ENCODE measurements around the gene AGO3.
"Not testable (repeated sequence)": the region's sequence is repeated elsewhere in the genome, so short reads cannot be mapped to it uniquely, and the experiment has no call there.

Gene AGO3

DNA sequence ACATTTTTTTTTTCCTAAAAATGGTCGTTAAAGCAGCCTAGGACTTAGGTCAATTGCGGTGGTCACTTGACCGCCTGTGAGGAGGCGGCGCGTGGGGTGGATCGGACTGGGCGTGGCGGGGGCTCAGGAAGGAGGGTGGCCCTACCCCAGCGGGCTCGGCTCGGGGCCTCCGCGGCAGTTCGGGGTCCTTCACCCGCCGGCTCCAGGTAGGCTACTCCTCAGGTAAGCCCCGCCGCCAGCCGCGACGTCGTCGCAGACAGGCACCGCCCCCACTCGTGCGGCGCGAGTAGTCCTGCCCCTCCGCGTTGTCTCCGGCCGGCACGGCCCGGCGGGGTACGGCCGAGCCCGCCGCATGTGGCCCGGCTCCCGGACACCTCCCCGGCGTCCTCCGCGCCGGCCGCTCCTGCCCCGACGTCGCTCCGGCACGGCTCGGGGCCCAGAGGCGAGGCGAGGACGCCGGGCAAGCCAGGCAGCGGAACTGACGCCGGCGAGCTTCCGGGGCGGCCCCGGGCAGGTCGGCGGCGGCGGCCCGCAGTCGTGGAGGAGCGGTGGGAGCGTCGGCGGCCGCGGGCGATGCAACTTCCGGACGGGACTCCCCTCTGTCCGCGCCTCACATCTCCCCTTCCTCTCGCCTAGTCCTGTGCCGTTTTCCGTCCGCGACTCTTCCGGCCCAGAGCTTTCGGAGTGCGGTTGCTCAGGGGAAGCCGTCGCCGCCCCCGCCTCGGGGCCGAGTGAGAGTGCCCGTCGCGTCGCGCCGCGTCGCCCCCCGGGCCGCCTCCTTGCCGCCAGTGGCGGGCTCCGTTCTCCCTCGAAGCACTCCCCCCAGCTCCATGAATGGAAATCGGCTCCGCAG lies at the start of gene AGO3:
Gene AGO3, plus strand, starts transcription at position 513 of the 853 bp plus-strand sequence. Its CDS starts 322 bp downstream, at position 835.
- DNase-seq (ENCODE audit: low read depth in 2 of 2): peak; percentile 78 to 83

GRCh38 chr1:35881850-35882273 lies 49.0 kb upstream of the AGO3 start:
- DNase-seq (ENCODE audit: low read depth in 2 of 2): no peak

DNA sequence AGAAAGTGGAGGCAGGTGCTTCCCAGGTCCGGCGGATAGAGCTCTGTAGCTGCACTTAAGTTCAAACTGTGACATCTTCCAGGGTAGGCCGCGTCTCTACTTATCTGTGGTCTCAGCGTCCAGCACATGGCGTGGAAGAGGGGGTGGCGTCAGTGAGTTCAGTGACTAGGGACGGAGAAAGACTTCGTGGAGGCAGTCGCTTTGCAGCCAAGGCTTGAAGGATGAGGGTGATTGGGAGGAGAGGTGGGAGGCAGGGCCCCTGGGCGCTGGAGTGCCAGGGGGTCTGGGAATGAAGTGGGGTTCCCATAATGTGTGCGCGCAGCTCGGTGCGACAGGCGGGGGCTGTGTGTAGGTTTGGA lies 48.3 kb upstream of the AGO3 start:
- no peak for DNase-seq (ENCODE audit: low read depth in 2 of 2)

DNA sequence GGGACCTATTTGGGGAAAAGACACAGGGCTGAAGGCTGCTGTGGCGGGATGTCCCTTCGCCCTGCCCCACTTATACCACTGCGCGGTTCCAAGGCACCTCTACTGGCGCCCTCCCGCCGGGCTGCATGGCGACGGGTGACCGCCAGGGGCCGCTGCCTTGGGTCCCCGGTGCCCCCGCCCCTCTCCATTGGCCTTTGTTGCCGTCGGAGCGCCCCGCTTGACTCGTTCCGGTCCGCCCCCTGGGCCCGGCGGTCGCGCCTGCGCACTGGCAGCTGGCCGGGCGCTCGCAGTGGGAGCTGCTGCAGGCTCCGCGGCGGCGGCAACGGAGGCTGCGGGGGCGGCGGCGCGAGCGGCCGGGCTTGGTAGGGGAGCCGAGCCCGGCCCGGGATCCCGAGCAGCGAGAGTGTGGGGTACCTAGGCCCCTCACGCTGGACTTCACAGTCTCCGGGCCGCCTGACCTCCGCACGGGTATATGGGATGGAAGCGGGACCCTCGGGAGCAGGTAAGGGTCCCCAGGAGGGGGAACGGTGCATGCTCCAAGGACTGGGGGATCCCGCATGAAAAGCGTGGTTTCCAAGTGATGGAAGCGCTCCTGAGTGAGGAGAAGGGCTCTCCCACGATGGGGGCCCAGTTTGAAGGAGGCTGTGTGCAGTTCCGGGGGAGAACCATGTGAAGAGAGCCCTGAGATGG lies 47.8 kb upstream of the AGO3 start, which contains the start of gene AGO1:
Gene AGO1, plus strand, starts transcription at position 265 of the 690 bp plus-strand sequence. Its CDS starts 213 bp downstream, at position 478.
- peak; percentile 95 to 96 for DNase-seq (ENCODE audit: low read depth in 2 of 2)

DNA sequence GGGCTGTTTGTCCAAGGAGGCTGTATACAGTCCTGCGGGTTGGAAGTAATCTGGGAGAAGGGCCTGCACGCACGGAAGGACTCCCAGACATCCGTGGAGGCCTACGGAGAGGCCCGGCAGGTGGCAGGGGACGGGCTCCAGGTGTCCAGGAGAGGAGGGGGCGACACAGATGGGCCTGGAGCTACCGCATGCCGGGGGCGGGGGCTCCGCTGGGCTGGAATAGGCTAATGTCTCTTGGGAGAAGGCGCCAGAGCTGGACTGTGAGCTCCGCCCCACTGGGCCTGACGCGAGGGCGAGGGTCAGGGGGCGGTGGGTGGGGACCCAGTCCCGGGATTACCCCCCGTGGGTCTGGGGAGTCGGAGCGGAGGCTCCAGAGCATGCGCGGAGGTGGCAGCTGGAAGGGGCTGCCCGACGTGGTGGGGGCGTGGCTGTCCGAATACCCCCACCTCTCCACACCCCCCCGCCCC lies 47.2 kb upstream of the AGO3 start:
- peak; percentile 36 to 52 for DNase-seq (ENCODE audit: low read depth in 2 of 2)

DNA sequence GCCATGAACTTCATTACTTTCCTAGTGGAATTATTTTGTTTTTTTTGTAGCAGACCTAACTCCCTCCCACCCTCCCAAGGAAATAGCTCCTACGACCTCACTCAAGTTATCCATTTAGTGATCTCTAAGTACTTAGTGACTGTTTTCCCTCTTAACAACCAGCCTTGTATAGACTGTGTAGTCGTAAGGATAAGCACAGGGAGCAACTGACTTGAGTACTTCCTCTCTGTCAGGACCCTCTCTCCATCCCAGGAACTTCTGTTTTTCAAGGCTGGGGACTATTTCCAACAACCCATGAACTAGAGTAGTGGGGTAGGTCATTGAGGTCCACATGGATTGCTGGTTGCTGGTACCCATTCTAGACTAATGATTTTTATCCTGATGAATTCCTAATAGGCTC lies 46.0 kb upstream of the AGO3 start:
- no peak for DNase-seq (ENCODE audit: low read depth in 2 of 2)

- no peak for DNase-seq (ENCODE audit: low read depth in 2 of 2)
Measured at GRCh38 chr1:35885961-35886558, 44.8 kb upstream of the AGO3 start.

DNA sequence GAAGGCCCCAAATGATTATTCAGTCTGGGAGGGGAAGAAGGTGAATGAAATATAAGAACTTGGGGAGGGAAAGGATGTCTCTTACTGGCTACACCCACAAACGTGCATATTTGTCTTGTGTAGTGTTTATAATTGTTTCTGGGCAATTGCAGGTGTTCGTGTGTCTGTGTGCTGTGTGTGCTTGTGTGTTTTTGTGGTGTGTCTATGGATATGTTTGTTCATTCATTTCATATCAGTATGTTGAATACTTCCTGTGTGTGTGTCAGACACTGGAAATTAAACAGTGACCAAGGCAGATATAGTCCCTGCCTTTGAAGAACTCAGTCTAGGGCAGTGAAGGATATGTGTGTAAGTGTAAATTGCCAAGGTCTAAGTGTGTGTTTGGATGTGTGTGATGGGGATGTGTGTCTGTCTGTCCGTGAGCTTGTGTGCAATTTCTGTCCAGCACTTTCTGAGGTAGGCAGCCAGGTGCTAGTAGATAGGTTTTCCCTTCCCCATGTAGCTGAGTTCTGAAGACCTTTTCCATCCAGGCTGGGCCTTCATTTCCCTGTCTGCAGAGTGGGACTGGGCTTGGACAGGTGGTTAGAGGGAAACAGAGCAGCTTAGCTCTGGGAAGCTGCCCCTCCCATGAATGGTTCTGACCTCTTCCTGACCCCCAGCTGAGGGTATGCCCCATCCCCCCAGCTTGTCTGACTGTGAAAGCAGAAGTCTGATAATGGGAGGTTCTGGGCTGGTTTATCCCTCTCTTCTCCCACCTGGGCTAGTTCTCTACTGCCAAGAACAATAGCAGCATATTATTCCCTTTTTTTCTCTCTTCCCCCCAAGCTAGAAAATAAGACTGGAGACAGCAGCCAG lies 44.1 kb upstream of the AGO3 start:
- no peak for DNase-seq (ENCODE audit: low read depth in 2 of 2)

- DNase-seq (ENCODE audit: low read depth in 2 of 2): no peak
Measured at GRCh38 chr1:35887508-35887907, 43.4 kb upstream of the AGO3 start.

GRCh38 chr1:35888255-35888654 lies 42.6 kb upstream of the AGO3 start:
- no peak for DNase-seq (ENCODE audit: low read depth in 2 of 2)

- DNase-seq (ENCODE audit: low read depth in 2 of 2): not testable (repeated sequence)
Measured at GRCh38 chr1:35888981-35889380, 41.9 kb upstream of the AGO3 start.

DNA sequence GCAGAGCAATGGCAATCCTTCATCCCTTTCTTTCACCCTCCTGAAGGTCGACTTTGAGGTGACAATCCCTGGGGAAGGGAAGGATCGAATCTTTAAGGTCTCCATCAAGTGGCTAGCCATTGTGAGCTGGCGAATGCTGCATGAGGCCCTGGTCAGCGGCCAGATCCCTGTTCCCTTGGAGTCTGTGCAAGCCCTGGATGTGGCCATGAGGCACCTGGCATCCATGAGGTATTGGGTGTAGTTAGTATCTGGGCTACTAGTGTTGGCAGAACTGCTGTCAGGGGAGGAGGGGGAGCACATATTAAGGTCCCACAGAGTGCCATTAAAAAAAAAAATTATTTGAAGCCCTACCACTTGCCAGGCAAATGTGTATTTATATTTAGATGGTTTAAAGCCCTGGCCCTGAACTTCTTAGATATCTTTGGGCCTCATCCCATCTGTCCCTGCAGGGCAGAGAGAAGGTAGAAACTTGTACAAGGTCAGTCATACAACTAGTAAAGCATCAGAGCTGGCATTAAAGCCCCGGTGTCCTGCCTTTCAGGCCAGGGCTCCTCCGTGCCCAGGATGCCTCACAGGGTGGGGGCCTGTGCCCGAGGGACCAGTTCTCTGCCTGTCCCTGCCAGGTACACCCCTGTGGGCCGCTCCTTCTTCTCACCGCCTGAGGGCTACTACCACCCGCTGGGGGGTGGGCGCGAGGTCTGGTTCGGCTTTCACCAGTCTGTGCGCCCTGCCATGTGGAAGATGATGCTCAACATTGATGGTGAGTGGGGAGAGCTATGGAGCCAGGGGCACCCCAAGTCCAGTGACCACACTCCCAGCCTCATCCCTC lies 37.6 kb upstream of the AGO3 start:
- DNase-seq (ENCODE audit: low read depth in 2 of 2): no peak

DNA sequence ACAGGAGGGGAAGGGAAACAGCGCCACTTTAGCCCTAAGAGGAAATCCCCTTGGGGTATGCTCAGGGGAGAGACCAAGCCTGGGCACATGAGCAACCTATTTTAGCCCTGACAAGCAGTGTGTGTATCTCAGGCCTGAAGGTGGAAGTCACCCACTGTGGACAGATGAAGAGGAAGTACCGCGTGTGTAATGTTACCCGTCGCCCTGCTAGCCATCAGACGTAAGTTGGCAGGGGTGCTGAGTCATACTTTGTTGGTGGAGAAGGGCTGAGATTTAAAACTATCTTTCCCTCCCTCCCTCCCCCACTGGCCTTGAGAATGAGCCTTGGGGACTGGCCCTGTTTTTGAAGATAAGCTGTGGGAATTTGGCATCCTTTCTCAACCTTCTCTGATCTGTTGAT lies 36.7 kb upstream of the AGO3 start:
- DNase-seq (ENCODE audit: low read depth in 2 of 2): no peak

DNA sequence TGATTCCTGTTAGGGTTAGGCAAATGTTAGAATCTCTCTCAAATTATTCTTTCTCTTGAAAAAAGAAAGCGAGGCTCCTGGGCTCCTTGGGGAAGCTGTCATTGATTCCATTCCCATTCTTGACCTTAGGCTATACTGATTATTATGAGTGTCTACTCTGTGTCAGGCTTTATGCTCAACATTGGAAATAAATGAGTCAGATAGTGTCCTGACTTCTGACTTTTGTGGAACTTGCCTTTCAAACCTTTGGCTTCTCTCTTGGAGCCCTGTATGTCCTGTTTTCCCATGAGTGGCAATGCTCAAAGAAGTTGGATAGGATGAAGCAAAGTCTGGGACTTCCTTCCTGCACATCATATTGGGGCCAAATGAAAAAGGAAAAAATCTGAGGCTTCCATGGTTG lies 36.2 kb upstream of the AGO3 start:
- no peak for DNase-seq (ENCODE audit: low read depth in 2 of 2)

DNA sequence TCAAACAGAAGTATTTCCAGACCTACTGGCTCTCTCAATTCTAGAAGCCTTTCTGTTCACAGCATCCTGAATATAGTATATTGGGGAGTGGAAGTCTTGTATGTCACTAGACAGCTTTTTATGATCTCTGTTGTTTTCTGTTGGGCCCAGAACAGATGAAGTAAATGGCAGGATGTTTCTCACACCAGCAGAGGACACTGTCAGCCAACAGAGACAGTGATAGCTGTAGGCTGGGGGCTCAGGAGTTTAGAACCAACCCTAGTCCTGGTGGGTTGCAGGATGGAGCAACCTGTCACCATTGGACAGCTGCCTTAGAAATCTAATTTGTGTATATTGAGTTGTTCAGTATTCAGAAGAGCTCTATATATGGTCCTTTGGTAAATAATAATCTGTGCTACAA lies 31.0 kb upstream of the AGO3 start:
- no peak for DNase-seq (ENCODE audit: low read depth in 2 of 2)

- no peak for DNase-seq (ENCODE audit: low read depth in 2 of 2)
Measured at GRCh38 chr1:35901235-35901634, 29.7 kb upstream of the AGO3 start.

- no peak for DNase-seq (ENCODE audit: low read depth in 2 of 2)
Measured at GRCh38 chr1:35902671-35903070, 28.2 kb upstream of the AGO3 start.

DNA sequence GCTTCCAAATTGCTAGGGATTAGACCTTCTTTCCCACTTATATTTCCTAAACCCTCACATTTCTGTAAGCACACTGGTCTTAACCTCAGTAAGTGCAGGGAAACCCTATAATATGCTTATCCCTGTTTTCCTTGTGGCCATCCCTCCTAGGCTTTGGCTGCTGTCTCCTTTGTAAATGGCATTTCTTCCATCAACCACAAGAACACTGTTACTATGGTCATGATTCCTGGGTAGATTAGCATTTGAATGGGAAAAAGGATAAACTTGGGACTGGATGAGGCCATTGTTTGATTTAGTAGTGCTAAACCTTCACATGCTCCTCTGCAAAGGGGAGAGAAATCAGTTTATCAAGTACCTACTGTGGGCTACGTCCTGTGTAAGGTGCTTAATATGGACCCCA lies 16.2 kb upstream of the AGO3 start:
- no peak for DNase-seq (ENCODE audit: low read depth in 2 of 2)

DNA sequence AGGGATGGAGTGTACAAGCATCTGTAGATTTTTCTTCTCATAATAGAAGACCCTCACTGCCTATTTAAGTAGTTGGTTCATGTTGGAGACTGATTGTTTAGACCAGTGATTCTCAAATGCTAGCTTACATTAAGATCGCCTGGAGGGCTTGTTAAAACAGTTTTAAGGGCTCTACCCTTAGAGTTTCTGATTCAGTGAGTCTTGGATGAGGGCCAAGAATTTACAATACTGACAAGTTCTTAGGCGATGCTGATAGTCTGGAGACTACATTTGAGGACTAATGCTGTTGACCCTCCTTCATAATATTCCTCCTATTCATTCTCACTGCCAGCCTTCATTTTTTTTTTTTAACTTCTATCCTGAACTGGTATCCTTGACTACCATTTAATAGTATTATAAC lies 15.2 kb upstream of the AGO3 start:
- DNase-seq (ENCODE audit: low read depth in 2 of 2): no peak

GRCh38 chr1:35923791-35924221 lies 7.1 kb upstream of the AGO3 start:
- no peak for DNase-seq (ENCODE audit: low read depth in 2 of 2)

GRCh38 chr1:35924838-35925237 lies 6.1 kb upstream of the AGO3 start:
- DNase-seq (ENCODE audit: low read depth in 2 of 2): no peak

Measured in stimulated activated CD4-positive, alpha-beta T cell treated with anti-CD3 and anti-CD28 coated beads, Interleukin-1b, Interleukin-23, amount 100 ng/mL, for 4 hours (primary cell).